Glutamatergic neuron (in vitro differentiated cells): ENCODE measurements around the gene DYRK1B. TPM values are rescaled to one million over a fixed set of nuclear protein-coding genes. Genes with fewer than 3 reads are reported as not detected.
A peak's percentile ranks its signal among the peaks of the same experiment; 100 is the strongest.

ENCODE experiments used
- DNase-seq: peaks from one replicate; pipeline ENCODE4 v3.0.0; 2022
- H3K27ac Mint-ChIP-seq: one replicate; pipeline ENCODE4 v1.8.0; 2020; ENCODE audit warnings: mild to moderate bottlenecking, mixed read lengths, inconsistent platforms; ENCODE audit not compliant: unreplicated experiment
- H3K27me3 Mint-ChIP-seq: one replicate; pipeline ENCODE4 v1.8.0; 2020; ENCODE audit warnings: mild to moderate bottlenecking, moderate library complexity, mixed read lengths, inconsistent platforms; ENCODE audit not compliant: unreplicated experiment
- H3K36me3 Mint-ChIP-seq: one replicate; pipeline ENCODE4 v1.8.0; 2020; ENCODE audit warnings: mild to moderate bottlenecking, mixed read lengths, inconsistent platforms; ENCODE audit not compliant: unreplicated experiment
- H3K4me1 Mint-ChIP-seq: one replicate; pipeline ENCODE4 v1.8.0; 2020; ENCODE audit warnings: mild to moderate bottlenecking, low read depth, mixed read lengths, inconsistent platforms; ENCODE audit not compliant: unreplicated experiment
- H3K4me3 Mint-ChIP-seq: one replicate; pipeline ENCODE4 v1.8.0; 2020; ENCODE audit warnings: mild to moderate bottlenecking, mixed read lengths, inconsistent platforms; ENCODE audit not compliant: unreplicated experiment
- H3K9me3 Mint-ChIP-seq: one replicate; pipeline ENCODE4 v1.8.0; 2020; ENCODE audit warnings: mild to moderate bottlenecking, moderate library complexity, mixed read lengths, inconsistent platforms; ENCODE audit not compliant: unreplicated experiment
- total RNA-seq: library from RNA; stranded (reverse); fragmentation: NEBNext Ultra II Directional; extraction: Animal tissue kit (Norgen Biotek cat#: 25700); gene quantifications from one replicate; pipeline ENCODE4 v1.2.1, GENCODE V29; 2021; ENCODE audit not compliant: unreplicated experiment
- TF ChIP-seq, protein P1 (sequence below): fragments of 200-600 bp; sonication (generic); IDR thresholded peaks from one replicate; pipeline ENCODE4 v1.5.0; 2021; ENCODE audit not compliant: partially characterized antibody, unreplicated experiment

The DYRK1B gene
- total RNA-seq, 1 donor from 2014 or later: 86.3 TPM

GRCh38 chr19:39825093-39825463 is 8.9 kb downstream of the DYRK1B start:
- Mint-ChIP-seq H3K27me3 (peaks cover 3% of the 10 kb centered on the region), H3K9me3 (peaks cover 3% of the 10 kb centered on the region), H3K36me3 (peaks cover 8% of the 10 kb centered on the region), H3K27ac (no peak overlapping the region), H3K4me1 (peaks cover 11% of the 10 kb centered on the region), H3K4me3 (no peak overlapping the region)
- TF ChIP-seq, protein P1, sequence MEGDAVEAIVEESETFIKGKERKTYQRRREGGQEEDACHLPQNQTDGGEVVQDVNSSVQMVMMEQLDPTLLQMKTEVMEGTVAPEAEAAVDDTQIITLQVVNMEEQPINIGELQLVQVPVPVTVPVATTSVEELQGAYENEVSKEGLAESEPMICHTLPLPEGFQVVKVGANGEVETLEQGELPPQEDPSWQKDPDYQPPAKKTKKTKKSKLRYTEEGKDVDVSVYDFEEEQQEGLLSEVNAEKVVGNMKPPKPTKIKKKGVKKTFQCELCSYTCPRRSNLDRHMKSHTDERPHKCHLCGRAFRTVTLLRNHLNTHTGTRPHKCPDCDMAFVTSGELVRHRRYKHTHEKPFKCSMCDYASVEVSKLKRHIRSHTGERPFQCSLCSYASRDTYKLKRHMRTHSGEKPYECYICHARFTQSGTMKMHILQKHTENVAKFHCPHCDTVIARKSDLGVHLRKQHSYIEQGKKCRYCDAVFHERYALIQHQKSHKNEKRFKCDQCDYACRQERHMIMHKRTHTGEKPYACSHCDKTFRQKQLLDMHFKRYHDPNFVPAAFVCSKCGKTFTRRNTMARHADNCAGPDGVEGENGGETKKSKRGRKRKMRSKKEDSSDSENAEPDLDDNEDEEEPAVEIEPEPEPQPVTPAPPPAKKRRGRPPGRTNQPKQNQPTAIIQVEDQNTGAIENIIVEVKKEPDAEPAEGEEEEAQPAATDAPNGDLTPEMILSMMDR: no peak
- DNase-seq: peak; percentile 30

- peak; percentile 87 for DNase-seq
- peaks cover 8% of the 10 kb centered on the region for H3K36me3 Mint-ChIP-seq
- peaks cover 3% of the 10 kb centered on the region for H3K9me3 Mint-ChIP-seq
- H3K27ac Mint-ChIP-seq: no peak overlapping the region
- peaks cover 11% of the 10 kb centered on the region for H3K4me1 Mint-ChIP-seq
- peaks cover 3% of the 10 kb centered on the region for H3K27me3 Mint-ChIP-seq
- no peak overlapping the region for H3K4me3 Mint-ChIP-seq
- TF ChIP-seq, protein P1: no peak
Observed at GRCh38 chr19:39824143-39825092, 9.5 kb downstream of the DYRK1B start.

- peaks cover 4% of the 10 kb centered on the region for H3K36me3 Mint-ChIP-seq
- peak; percentile 59 for DNase-seq
- no peaks in the 10 kb centered on the region for H3K9me3 Mint-ChIP-seq
- peaks cover 6% of the 10 kb centered on the region for H3K27me3 Mint-ChIP-seq
- no peak overlapping the region for H3K27ac Mint-ChIP-seq
- H3K4me3 Mint-ChIP-seq: no peak overlapping the region
- peaks cover 7% of the 10 kb centered on the region for H3K4me1 Mint-ChIP-seq
- TF ChIP-seq, protein P1: no peak
Observed at GRCh38 chr19:39823686-39824085, 10.3 kb downstream of the DYRK1B start.

DNA sequence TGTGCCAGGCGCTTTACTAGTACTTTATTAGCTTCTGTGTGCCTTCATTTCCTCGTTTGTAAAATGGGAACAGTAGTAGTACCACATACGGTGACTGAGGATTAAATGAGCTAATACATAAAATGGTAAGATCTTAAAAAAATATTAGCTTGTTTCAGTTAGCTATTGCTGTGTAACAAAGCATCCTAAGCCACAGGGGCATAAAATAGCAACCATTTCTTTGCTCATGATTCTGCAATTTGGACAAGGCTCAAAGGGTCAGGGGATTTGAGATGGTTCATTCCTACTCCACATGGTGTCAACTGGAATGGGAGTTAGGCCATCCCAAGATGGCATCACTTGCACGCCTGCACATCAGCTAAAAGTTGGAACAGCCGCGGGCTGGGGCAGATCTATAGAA is 13.3 kb downstream of the DYRK1B start:
- Mint-ChIP-seq H3K4me1 (peaks cover 7% of the 10 kb centered on the region), H3K9me3 (no peaks in the 10 kb centered on the region)
- no peak for DNase-seq

More for the DNA sequence above, 13.3 kb downstream of the DYRK1B start:
- no peak overlapping the region for H3K4me3 Mint-ChIP-seq
- no peak overlapping the region for H3K27ac Mint-ChIP-seq
- TF ChIP-seq, protein P1: no peak
- H3K36me3 Mint-ChIP-seq: peaks cover 4% of the 10 kb centered on the region
- peaks cover 8% of the 10 kb centered on the region for H3K27me3 Mint-ChIP-seq
